PC-3 (cell line): ENCODE measurements around the gene DZANK1. TPM values are rescaled to one million over a fixed set of nuclear protein-coding genes. Genes with fewer than 3 reads are reported as not detected.

Source experiments
- ATAC-seq: fragments of 200-7000 bp; cut with Tn5 transposase; 2 replicates; pipeline ENCODE4 v1.9.1; 2020; ENCODE audit warnings: mild to moderate bottlenecking, moderate library complexity
- BruUV-seq: library from RNA; stranded (reverse); fragments of 400-500 nt; replicated peaks from 2 replicates; lab custom pipeline; 2021; lab: Mats Ljungman, UMichigan
- CTCF ChIA-PET: fragments of 300-600 bp; sonication (Branson Sonifier 250); formaldehyde crosslinking; loops from one replicate; lab custom pipeline; 2022; ENCODE audit warnings: antibody characterized with exemption; lab: Charles Lee
- POLR2A ChIA-PET: fragments of 300-600 bp; sonication (Branson Sonifier 250); formaldehyde crosslinking; loops from one replicate; lab custom pipeline; 2022; ENCODE audit warnings: antibody characterized with exemption; ENCODE audit not compliant: unreplicated experiment; lab: Charles Lee
- DNase-seq: peaks from one replicate; pipeline ENCODE4 v3.0.0-alpha.2; 2015
- H2AFZ ChIP-seq: fragments of 300-600 bp; sonication (generic); 2 replicates; pipeline ENCODE4 v1.6.0; 2016; ENCODE audit warnings: antibody characterized with exemption, low read length
- H3F3A ChIP-seq: fragments of 300-600 bp; sonication (generic); one replicate; pipeline ENCODE4 v1.6.0; 2017; ENCODE audit warnings: antibody characterized with exemption, low read length, control low read depth, mild to moderate bottlenecking; ENCODE audit not compliant: unreplicated experiment
- H3K27ac ChIP-seq: fragments of 300-600 bp; sonication (generic); 2 replicates; pipeline ENCODE4 v1.5.1; 2016; ENCODE audit warnings: mild to moderate bottlenecking, low read length
- H3K27me3 ChIP-seq: fragments of 300-600 bp; sonication (generic); 2 replicates; pipeline ENCODE4 v1.6.1; 2016; ENCODE audit warnings: low read length, mixed read lengths
- H3K36me3 ChIP-seq: fragments of 300-600 bp; sonication (generic); 2 replicates; pipeline ENCODE4 v1.6.1; 2016; ENCODE audit warnings: low read depth, mixed run types, low read length, mixed read lengths
- H3K4me1 ChIP-seq: fragments of 300-600 bp; sonication (generic); 2 replicates; pipeline ENCODE4 v1.5.1; 2016; ENCODE audit warnings: low read length; ENCODE audit not compliant: insufficient read depth
- H3K4me2 ChIP-seq: fragments of 300-600 bp; sonication (generic); 2 replicates; pipeline ENCODE4 v1.6.0; 2016; ENCODE audit warnings: low read length
- H3K4me3 ChIP-seq: fragments of 300-600 bp; sonication (generic); 2 replicates; pipeline ENCODE4 v1.5.1; 2016; ENCODE audit warnings: mild to moderate bottlenecking, low read length, mixed read lengths
- H3K79me2 ChIP-seq: fragments of 300-600 bp; sonication (generic); 2 replicates; pipeline ENCODE4 v1.6.1; 2017; ENCODE audit warnings: low read length, mixed read lengths
- H3K9ac ChIP-seq: fragments of 300-600 bp; sonication (generic); 2 replicates; pipeline ENCODE4 v1.6.0; 2016; ENCODE audit warnings: mild to moderate bottlenecking, low read length
- H3K9me2 ChIP-seq: fragments of 300-600 bp; sonication (generic); replicated peaks from 2 replicates; pipeline ENCODE4 v1.6.1; 2016; ENCODE audit warnings: mixed run types, low read length, mixed read lengths
- H3K9me3 ChIP-seq: fragments of 300-600 bp; sonication (generic); 2 replicates; pipeline ENCODE4 v1.6.1; 2016; ENCODE audit warnings: low read length, mixed read lengths
- H4K20me1 ChIP-seq: fragments of 300-600 bp; sonication (generic); 2 replicates; pipeline ENCODE4 v1.6.1; 2016; ENCODE audit warnings: low read length, mixed read lengths
- EZH2 ChIP-seq: fragments of 300-600 bp; sonication (generic); IDR thresholded peaks from one replicate; pipeline ENCODE4 v1.6.1; 2017; ENCODE audit warnings: antibody characterized with exemption, mild to moderate bottlenecking, low read length; ENCODE audit not compliant: unreplicated experiment
- EZH2phosphoT487 ChIP-seq: fragments of 300-600 bp; sonication (generic); IDR thresholded peaks from 2 replicates; pipeline ENCODE4 v1.6.1; 2018; ENCODE audit warnings: mild to moderate bottlenecking, antibody characterized with exemption, low read length, borderline replicate concordance
- intact Hi-C: fragments of 100-400 bp; cut with micrococcal nuclease; formaldehyde crosslinking; loops from 2 replicates; pipeline ENCODE4 v1.9.0; 2023
- total RNA-seq: library from RNA; depleted of rRNA; stranded (reverse); fragments of >200 nt; gene quantifications from 2 replicates; pipeline ENCODE4 v1.2.3, GENCODE V29; 2014
- TF ChIP-seq, protein P1 (sequence below): fragments of 300-600 bp; sonication (generic); conservative IDR thresholded peaks from 2 replicates; pipeline ENCODE4 v1.5.1; 2017; ENCODE audit warnings: antibody characterized with exemption, low read depth, mild to moderate bottlenecking, low read length

Gene DZANK1
- total RNA-seq, 1 experiment from 2014 or later = 3.2 TPM

DNA sequence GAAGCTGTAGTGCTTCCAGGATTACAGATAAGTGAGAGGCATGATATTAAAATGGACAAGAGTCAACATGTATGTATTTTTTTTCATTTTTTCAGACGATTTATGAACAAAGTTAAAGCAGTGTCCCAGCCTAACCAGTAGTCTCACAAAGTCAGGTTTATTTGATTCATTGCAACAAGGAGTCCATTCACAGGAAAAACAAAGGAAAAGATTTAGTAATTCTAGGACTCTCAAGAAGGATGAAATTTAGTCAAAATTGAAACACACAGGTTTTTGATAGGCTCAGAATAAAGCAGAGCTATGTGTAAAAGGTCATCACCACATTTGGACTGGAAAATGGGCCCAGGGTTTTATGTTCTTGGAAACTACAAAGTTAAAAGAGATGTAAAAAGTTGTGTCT lies 94.5 kb downstream of the DZANK1 start:
- DNase-seq (no peak), ATAC-seq (no peak)
- Histone ChIP-seq H3K36me3 (no peaks in the 10 kb centered on the region), H3K4me1 (no peaks in the 10 kb centered on the region), H3K4me2 (no peak overlapping the region), H3K9me2 (no peaks in the 10 kb centered on the region), H3K4me3 (no peak overlapping the region), H3K27ac (no peak overlapping the region), H3K79me2 (no peaks in the 10 kb centered on the region), H3F3A (no peaks in the 10 kb centered on the region), H2AFZ (no peak overlapping the region), H4K20me1 (no peaks in the 10 kb centered on the region), H3K27me3 (no peaks in the 10 kb centered on the region), H3K9ac (no peak overlapping the region), H3K9me3 (no peaks in the 10 kb centered on the region)
- no TSS peak for BruUV-seq
- TF ChIP-seq EZH2 = no peak
- TF ChIP-seq, protein P1, sequence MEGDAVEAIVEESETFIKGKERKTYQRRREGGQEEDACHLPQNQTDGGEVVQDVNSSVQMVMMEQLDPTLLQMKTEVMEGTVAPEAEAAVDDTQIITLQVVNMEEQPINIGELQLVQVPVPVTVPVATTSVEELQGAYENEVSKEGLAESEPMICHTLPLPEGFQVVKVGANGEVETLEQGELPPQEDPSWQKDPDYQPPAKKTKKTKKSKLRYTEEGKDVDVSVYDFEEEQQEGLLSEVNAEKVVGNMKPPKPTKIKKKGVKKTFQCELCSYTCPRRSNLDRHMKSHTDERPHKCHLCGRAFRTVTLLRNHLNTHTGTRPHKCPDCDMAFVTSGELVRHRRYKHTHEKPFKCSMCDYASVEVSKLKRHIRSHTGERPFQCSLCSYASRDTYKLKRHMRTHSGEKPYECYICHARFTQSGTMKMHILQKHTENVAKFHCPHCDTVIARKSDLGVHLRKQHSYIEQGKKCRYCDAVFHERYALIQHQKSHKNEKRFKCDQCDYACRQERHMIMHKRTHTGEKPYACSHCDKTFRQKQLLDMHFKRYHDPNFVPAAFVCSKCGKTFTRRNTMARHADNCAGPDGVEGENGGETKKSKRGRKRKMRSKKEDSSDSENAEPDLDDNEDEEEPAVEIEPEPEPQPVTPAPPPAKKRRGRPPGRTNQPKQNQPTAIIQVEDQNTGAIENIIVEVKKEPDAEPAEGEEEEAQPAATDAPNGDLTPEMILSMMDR = no peak
- no peak for TF ChIP-seq EZH2phosphoT487
- ChIA-PET CTCF (no interaction called here), POLR2A (no interaction called here)
- intact Hi-C loops = no loop called here

DNA sequence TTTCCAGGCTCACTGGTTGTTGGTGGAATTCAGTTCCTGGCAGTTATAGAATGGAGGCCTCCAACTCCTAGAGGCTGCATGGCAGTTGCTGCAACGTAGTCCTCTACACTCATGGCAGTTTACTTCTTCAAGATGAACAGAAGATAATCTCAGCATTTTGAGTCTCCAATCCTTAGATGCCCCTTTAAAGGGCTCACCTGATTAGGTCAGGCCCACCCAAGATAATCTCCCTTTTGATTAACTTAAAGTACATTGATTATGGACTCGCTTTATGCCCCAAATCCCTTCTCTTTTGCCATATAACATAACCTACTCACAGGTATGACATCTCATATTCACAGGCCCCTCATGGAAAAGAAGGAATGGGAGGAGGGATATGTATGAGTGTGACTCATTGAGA lies 102.1 kb downstream of the DZANK1 start:
- no peaks in the 10 kb centered on the region for H3K79me2 ChIP-seq
- H3K27me3 ChIP-seq = no peaks in the 10 kb centered on the region
- no peaks in the 10 kb centered on the region for H3F3A ChIP-seq
- H3K9me2 ChIP-seq = no peaks in the 10 kb centered on the region
- no peak overlapping the region for H3K27ac ChIP-seq
- no peaks in the 10 kb centered on the region; the same call in 1 of the 2 replicates for H3K4me1 ChIP-seq
- no peak overlapping the region for H2AFZ ChIP-seq
- ChIA-PET POLR2A (no interaction called here), CTCF (no interaction called here)
- no peak overlapping the region for H3K9ac ChIP-seq
- DNase-seq = no peak
- no peak for ATAC-seq
- H3K4me3 ChIP-seq = no peak overlapping the region
- BruUV-seq = no TSS peak
- H3K36me3 ChIP-seq = no peaks in the 10 kb centered on the region
- intact Hi-C loops = no loop called here
- TF ChIP-seq EZH2 = no peak
- no peak for TF ChIP-seq EZH2phosphoT487
- H3K4me2 ChIP-seq = no peak overlapping the region
- H4K20me1 ChIP-seq = no peaks in the 10 kb centered on the region
- no peaks in the 10 kb centered on the region for H3K9me3 ChIP-seq

DNA sequence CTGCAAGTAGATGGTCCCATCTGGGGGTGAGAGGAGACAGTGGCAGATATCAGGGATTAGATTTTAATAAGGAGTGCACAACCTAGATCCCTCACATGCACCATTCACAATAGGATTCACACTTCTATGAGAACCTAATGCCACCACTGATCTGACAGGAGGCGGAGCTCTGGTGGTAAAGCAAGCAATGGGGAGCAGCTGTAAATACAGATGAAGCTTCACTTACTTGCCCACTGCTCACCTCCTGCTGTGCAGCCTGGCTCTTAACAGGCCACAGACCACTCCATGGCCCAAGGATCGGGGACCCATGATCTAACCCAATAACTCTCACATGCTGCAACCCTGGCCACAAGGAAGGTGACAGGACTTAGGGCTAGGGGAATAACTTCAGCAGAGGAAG lies 103.1 kb downstream of the DZANK1 start:
- Histone ChIP-seq H3F3A (no peaks in the 10 kb centered on the region), H4K20me1 (no peaks in the 10 kb centered on the region), H3K4me2 (no peak overlapping the region), H3K9me2 (no peaks in the 10 kb centered on the region), H3K9me3 (no peaks in the 10 kb centered on the region), H3K27me3 (no peaks in the 10 kb centered on the region), H3K36me3 (no peaks in the 10 kb centered on the region), H3K79me2 (no peaks in the 10 kb centered on the region), H3K27ac (no peak overlapping the region), H3K4me3 (no peak overlapping the region), H2AFZ (no peak overlapping the region), H3K4me1 (no peaks in the 10 kb centered on the region; the same call in 1 of the 2 replicates), H3K9ac (no peak overlapping the region)
- POLR2A ChIA-PET = interaction anchor here (0.6 kb wide), 1 partner anchor 13 kb away, joined by 5 read pairs; no protein-coding TSS in a partner anchor
- DNase-seq (no peak), ATAC-seq (no peak)
- intact Hi-C loops = no loop called here
- no TSS peak for BruUV-seq
- TF ChIP-seq EZH2 = no peak
- TF ChIP-seq, protein P1 = no peak
- TF ChIP-seq EZH2phosphoT487 = no peak
- CTCF ChIA-PET = no interaction called here
